HG03575 (cell line): ENCODE results near the gene RAC3.

Experiments used
- ATAC-seq: cut with Tn5 transposase; IDR thresholded peaks from one replicate; pipeline ENCODE4 v1.9.1; 2021; ENCODE audit not compliant: unreplicated experiment, insufficient number of reproducible peaks, low FRiP score; ENCODE audit errors: extremely low read depth

Gene RAC3

DNA sequence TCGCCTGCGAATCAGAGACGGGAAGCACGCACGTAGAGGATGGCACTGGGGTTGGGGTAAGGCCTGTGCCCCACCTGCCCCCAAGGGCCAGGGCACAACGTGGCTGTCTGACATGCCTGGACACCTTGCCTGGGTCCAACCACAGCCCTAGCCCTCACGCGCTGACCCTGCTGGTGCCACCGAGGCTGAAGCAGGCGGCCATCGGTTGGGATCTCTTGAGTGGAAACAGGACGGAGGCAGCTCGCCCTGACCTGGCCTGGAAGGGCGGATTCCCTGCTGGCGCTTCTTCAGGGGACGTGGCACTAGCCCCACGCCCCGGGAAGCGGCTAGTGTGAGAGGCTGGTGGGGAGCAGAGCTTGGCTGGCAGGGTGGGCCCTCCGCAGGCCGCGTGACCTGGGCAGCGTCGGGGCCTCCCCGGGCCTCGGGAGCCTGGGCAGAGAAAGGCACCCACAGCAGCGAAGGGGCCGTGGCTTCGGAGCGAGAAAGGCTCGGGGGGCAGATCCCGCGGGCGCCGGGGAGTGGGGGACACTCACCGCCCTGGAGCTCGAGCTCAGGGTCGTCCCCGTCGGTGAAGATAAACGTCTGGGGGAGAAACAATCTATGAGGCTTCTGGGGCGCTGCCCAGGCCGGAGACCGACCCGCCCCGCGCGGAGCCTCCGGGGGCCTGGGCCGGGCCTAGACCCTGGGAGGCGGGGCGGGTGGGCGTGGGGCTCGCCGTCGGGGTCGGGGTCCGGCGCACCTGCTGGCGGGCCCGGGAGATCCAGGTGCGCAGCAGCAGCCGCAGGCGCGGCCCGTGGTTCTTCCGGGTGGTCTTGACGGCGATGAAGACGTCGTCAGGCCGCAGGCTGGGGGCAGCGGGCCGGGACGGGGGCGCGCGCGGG, 19.5 kb downstream of the RAC3 start:
- ATAC-seq, result no peak

DNA sequence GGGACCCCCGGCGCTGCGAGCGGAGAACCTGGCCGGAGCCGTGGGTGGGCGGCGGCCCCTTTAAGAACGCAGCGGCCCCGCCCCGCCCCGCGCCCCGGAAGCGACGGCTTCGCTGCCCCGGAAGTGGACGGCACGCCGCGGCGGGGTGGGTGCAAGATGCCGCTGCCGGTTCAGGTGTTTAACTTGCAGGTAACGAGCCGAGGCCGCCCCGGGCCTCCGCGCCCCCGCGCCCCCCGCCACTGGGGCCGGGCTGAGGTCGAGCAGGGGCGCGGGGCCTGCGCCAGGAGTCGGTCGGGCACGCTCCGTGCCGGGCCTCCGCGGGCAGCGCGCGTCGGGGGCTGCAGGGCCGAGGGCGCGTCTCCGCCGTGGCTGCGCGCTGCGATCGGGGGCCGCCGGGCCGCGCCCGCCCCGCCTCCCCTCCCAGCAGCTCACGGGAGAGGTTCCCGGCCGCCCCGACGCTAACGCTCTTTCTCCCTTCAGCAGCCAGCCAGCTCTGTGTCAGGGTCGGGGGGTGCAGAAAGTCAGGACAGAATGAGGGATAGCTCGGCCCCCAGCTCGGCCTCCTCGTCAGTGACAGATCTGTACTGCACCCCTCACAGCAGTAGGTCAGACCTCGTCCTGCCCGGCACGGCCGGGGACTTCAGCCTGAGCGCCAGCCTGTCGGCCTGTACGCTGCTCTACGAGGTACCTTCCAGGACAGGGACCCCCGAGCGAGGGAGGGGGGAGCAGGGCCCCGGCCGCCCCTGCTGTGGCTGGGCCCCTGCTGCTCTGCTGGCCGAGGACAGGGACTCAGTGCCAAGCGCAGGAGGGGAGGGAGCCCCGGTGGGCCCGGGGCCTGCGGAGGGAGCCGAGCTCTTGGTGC, 20.5 kb downstream of the RAC3 start, which contains the start of the genes GPS1 and RFNG:
GPS1 (plus strand) TSS at position 123 of the 862 bp plus-strand sequence; CDS start at position 157, 34 bp downstream.
RFNG (minus strand) TSS at position 36 of the 862 bp plus-strand sequence. CDS start 45 bp downstream, outside the sequence.
- ATAC-seq, result no peak

DNA sequence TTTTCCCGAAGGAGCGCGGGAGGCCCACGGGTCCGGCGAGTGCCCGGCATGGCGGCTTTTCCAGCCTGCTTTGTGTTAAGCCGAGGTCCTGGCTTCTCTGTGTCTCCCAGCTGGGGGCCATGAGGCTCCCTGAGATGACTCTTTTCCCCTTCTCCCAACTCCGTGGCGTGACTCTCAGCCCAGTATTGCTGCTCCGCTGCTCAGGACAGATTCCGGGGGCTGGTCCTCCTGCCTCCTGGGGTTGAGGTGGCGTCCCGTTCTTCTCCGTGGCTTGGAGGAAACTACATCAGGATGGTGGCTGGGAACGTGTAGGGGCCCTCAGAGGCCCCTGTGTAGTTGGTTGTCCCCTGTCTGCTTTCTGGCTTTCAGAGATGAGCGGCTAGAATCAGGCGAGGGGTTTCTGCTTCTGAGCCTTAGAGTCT, 21.2 kb downstream of the RAC3 start:
- no peak for ATAC-seq

DNA sequence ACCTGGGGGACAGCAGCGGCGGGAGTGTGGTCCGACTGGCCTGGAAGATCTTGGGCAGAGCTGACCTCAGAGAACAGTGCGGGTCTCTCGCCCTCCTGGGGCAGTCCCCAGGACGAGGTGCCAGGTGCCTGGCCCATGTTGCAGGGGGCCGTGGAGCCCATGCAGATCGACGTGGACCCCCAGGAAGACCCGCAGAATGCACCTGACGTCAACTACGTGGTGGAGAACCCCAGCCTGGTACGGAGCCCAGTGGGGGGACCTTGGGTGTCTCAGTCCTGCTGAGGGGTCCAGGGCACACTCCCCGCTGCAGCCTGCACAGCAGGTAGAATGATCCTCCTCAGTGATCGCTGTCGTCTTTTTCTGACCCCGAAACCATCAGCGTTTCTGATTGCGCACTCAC, 21.7 kb downstream of the RAC3 start:
- ATAC-seq, result no peak

DNA sequence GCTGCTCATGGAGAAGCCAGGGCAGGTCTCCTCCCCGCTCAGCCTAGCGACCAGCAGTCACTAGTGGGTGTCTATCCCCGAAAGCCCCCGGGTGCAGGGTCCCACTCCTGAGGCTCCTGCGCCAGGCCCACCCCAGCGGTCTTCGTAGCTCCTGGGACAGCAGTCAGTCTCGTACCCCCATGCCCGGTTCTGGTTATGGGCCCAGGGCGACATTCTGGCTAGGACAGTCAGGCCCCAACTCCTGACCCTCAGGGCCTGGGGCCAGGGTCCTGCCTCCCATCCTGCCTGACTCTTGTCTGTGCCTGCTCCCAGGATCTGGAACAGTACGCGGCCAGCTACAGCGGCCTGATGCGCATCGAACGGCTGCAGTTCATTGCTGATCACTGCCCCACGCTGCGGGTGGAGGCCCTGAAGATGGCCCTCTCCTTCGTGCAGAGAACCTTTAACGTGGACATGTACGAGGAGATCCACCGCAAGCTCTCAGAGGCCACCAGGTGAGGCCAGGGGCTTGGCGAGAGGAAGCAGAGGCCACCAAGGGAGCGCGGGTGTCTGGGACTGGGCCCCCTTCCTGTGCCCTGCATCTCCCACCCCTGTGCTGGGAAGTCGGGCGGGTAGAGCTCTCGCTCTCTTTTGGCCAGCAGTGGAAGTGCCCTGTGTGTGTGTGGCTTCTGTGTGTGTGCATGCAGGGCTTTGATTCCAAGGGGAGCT, 22.2 kb downstream of the RAC3 start:
- ATAC-seq, result no peak

DNA sequence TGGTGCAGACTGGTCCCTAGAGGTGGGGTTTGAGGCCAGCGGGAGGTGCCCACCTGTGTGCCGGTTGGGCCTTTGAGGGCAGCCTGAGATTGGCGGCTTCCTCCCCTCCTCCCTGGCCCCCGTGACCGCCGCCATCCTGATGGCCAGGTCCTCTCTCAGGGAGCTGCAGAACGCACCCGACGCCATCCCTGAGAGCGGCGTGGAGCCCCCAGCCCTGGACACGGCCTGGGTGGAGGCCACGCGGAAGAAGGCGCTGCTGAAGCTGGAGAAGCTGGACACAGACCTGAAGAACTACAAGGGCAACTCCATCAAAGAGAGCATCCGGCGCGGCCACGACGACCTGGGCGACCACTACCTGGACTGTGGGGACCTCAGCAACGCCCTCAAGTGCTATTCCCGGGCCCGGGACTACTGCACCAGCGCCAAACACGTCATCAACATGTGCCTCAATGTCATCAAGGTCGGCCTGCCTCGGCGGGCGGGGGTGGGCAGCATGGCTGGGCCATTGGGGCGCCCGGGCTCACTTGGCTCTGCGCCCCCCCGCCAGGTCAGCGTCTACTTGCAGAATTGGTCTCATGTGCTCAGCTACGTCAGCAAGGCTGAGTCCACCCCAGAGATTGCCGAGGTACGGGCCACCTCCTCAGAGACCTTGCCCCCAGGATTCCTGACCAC, 23.0 kb downstream of the RAC3 start:
- no peak for ATAC-seq

DNA sequence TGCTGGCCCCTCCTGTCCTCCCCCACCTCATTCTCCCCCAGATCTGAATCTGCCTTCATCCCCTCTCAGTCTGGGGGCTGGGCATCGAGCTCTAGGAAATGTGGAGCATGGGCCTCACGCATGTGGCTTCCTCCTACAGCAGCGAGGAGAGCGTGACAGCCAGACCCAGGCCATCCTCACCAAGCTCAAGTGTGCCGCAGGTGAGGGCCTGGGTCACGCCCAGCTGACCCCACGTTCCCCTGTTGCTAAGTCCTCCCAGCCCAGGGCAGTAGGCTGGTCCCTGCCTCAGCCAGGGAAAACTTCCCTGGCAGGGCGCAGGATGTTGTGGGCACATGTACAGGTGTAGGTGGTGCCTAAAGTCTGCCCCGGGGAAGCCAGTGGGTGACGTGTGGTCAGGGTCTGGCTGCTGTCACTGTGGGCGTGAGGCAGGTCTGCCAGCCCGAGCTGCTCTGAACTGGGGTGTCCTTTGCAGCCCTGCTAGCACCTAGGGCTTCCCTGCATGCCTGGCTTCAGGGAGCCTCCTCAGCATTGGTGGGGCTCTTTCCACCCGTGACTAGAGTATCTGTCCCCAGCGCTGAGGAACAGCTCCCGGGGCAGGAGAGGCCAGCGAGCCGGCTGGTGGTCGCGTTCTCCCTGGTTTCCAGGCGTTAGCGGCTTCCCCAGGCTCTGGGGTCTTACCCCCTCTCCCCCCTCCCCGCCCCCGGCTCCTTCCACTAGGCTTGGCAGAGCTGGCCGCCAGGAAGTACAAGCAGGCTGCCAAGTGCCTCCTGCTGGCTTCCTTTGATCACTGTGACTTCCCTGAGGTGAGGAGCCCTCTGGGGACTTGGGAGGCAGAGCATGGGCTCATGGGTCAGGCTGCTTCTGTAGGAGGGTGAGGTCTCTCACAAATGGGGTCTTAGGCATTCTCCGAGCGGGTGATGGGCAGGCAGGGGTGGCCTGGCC, 23.8 kb downstream of the RAC3 start:
- ATAC-seq, result no peak

DNA sequence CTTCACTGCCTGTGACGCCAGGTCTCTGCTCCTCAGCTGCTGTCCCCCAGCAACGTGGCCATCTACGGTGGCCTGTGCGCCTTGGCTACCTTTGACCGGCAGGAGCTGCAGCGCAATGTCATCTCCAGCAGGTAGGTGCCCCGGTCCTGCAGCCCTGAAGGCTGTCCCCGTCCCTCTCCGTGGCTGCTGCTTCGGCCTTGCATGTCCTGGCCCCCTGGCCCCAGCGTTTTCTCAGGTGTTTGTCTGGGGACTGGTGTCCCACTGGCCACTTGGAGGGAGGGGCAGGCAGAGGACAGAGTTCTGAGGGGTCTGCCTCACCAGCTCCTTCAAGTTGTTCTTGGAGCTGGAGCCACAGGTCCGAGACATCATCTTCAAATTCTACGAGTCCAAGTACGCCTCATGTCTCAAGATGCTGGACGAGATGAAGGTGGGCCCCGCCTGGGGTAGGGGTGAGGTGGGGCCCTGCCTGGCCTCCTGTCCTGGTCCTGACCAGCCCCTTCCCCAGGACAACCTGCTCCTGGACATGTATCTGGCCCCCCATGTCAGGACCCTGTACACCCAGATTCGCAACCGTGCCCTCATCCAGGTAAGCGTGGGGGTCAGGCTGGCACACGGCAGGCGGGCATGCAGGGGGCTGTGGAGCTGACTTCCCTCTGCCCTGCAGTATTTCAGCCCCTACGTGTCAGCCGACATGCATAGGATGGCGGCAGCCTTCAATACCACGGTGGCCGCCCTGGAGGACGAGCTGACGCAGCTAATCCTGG, 24.7 kb downstream of the RAC3 start:
- ATAC-seq, result no peak

DNA sequence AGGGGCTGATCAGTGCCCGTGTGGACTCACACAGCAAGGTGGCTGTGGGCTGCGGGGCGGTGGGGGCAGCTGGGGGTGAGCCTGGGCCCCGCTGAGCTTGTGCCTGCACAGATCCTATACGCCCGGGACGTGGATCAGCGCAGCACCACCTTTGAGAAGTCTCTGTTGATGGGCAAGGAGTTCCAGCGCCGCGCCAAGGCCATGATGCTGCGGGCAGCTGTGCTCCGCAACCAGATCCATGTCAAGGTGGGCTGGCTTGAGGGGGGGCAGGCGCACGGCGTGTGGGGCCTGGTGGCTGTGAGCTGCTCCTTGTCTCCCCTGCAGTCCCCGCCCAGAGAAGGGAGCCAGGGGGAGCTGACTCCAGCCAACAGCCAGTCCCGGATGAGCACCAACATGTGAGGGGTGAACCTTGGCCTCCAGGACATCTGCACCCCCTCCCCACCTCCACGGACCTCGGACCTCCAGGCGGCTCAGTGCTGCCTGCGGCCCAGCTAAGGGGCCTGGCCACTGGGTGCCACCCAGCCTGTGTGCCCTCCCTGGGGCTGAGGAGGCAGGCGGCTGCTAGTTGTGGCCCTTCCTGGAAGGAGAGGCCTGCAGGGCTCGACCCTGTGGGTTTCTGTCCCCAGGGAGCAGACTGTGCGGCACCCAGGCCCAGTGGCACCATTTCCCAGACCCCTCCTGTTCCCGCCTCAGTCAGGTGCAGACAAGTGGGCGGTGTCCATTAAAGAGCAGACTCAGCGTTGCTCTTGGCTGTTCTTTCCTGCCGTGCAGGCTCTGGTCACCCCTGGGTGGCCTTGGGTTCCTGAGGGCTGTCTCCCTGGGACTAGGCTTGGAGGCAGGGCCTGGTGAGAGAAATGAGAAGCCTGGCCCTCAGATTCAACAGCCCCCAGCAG, 25.5 kb downstream of the RAC3 start:
- no peak for ATAC-seq

DNA sequence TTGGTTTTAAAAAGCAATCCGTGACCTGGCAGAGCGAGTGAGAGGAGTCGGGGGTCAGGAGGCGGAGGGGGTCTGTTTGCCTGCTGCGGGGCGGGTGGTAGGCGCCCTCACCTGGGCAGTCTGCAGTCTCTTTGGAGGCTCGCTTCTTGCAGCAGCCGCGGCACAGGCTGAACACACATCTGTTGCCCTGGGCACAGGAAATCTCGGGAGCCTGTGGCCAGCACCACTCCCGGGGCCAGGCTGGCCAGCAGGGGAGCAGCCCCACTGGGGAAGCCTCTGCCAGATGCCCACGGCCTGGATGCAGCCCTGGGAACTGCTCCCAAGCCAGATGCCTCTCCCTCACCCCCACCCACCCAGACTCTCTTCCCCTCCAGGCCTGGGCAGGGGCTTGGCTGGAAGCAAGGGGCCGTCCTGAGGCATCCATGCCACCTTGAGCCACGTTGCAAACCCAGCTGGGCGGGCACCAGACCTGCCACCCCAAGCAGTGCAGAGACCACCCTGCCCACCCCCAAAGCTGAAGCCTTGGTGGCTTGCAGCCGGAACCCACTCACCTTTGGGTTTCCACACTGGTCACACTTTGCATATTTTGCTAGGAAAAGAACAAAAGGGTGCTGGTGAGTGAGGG, 26.9 kb downstream of the RAC3 start:
- no peak for ATAC-seq

DNA sequence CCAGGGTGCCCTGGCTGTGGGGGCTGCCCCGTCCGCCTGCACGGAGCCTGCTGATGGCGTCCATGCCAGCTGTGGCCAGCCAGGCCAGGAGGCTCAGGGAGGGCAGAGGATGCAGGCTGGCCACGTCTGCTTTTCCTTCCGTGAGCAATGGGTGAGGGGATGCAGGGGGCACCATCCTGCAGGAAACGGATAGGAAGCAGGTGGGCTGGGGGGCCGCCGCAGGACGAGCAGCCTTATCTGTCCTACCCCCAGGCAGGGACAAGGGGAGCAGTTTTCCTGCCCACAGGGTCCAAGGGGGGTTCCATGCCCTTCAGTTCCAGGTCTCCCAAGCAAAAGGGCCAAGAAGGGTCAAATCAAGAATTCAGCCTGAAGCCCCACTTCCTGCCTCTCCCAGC, 27.4 kb downstream of the RAC3 start:
- ATAC-seq, result no peak

DNA sequence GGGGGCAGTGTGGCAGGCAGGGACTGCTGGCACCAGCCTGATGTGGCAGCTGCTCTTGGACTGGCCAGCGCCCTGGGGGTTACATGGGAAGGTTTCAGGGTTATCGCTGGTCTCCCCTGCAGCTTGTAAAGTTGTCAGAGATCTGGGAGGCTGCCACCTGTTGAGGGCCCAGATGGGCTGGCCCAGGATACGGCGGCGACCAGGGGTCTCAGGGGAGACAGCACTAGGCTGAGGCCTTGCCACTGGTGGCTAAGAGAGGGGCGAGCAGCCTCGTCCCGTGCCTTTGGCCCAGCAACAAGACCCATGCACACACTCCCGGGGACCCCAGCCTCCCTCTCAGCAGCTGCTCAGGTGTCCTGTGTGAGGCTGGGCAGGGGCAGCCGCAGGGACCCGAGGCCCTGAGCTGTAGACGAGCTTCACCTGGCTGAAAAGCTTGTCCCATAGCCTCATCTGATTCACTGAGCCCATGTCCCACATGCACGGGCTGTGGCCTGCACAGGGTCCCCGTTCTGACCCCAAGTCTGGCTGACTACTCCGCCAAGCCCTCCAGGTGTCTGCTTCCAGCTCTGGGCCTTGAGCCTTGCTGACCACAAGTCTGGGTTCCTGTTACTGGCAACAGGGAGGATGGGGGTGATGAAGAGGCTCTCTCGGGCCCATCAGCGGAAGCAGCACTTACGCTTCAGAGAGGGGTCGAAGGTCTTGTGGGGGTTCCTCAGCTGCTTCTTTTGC, 28.0 kb downstream of the RAC3 start:
- ATAC-seq, result no peak

DNA sequence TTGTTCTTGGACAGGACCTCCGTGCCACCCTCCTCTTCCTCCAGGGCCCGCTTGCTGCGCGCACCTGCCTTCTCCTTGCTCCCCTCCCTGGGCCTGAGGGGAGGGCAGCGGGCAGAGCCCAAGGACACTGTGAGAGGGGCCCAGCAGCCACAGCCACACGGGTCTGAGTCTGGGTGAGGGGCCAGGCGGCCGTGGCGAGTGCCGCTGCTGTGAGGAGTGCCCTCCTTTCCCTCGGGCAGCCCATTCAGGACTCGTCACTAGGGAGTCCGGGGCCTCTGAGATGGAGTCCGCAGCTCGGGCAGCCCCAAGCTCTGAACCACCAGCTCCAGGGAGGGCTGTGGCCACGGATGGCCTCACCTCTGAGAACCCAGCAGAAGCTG, 28.5 kb downstream of the RAC3 start:
- no peak for ATAC-seq

DNA sequence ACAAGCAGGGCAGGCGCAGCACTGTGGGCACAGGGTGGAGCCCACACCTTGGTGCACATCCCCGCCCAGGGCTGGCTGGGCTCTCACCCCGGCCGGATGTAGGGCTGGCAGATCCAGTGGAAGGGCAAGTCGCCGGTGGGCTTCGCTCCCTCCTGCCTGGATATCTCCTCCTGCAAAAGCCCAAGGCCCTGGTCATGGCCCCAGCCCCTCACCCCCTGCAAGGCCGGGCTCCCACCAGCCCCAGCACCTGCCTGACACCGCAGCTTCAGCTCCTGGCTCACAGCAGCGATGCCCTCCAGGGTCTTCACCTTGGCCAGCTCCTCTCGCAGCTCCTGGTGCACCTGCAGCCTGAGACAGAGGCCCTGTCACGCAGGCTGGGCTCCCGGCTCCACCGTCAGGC, 29.1 kb downstream of the RAC3 start:
- ATAC-seq, result no peak
